Lower lobe of right lung (tissue), 2 donors: ENCODE measurements around the gene DYNC1LI1. TPM values are rescaled to one million over a fixed set of nuclear protein-coding genes. Genes with fewer than 3 reads are reported as not detected.

Experiments used
- ATAC-seq, 2 donors: fragments of 200-7000 bp; cut with Tn5 transposase; one replicate each; pipeline ENCODE4 v1.9.1; 2020 to 2022; ENCODE audit warnings: mild to moderate bottlenecking in 2 of 2, moderate library complexity in 2 of 2
- DNase-seq: peaks from one replicate; pipeline ENCODE4 v3.0.0-alpha.2; 2020
- H3K27ac ChIP-seq: fragments of 200-600 bp; one replicate; pipeline ENCODE4 v1.8.0; 2022
- H3K27me3 ChIP-seq: fragments of 200-600 bp; one replicate; pipeline ENCODE4 v1.8.0; 2022; ENCODE audit warnings: low read depth
- H3K36me3 ChIP-seq: fragments of 200-600 bp; one replicate; pipeline ENCODE4 v1.8.0; 2022; ENCODE audit warnings: mild to moderate bottlenecking
- H3K4me1 ChIP-seq: fragments of 200-600 bp; one replicate; pipeline ENCODE4 v1.8.0; 2022
- H3K4me3 ChIP-seq: fragments of 200-600 bp; one replicate; pipeline ENCODE4 v1.8.0; 2022; ENCODE audit warnings: mild to moderate bottlenecking
- H3K9me3 ChIP-seq: fragments of 200-600 bp; one replicate; pipeline ENCODE4 v1.8.0; 2022
- intact Hi-C: fragments of 100-400 bp; cut with DNase I; formaldehyde crosslinking; loops from one replicate; pipeline ENCODE4 v1.11.0; 2022
- total RNA-seq: library from RNA; stranded (reverse); fragmentation: NEBNext Ultra II Directional; extraction: Animal tissue kit (Norgen Biotek cat#: 25700); gene quantifications from one replicate; pipeline ENCODE4 v1.2.1, GENCODE V29; 2021
- TF ChIP-seq, protein P1 (sequence below): fragments of 200-600 bp; IDR thresholded peaks from one replicate; pipeline ENCODE4 v1.8.0; 2022; ENCODE audit warnings: antibody characterized with exemption, mild to moderate bottlenecking
- donor health status: DM: no; HTN: yes; CAD: no; lungs with severe emphysema.

DYNC1LI1 gene
- total RNA-seq, 1 donor from 2014 or later, result 35.6 TPM

DNA sequence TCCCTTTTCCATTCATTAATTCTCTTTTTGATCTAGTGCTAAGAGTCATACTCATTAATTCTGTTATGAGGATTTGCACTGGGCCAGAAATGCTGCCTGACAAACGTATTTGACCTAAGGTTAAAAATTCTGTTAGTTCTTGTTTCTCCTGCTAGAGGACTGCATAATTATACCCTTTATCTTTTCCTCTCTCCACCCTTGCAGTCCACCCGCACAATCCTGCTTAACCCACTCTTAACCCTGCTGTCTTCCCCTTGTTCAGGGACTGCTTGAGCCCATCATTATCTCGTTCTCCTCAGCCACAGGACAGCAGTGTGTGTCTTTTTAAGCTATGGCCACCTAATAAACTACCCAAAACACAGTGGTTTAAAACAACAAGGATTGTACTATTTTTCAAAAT is 31.1 kb upstream of the DYNC1LI1 start:
- no peak for DNase-seq
- H3K27me3 ChIP-seq, result no peaks in the 10 kb centered on the region
- no peaks in the 10 kb centered on the region for H3K9me3 ChIP-seq
- H3K4me3 ChIP-seq, result no peak overlapping the region
- H3K27ac ChIP-seq, result no peak overlapping the region
- TF ChIP-seq, protein P1, sequence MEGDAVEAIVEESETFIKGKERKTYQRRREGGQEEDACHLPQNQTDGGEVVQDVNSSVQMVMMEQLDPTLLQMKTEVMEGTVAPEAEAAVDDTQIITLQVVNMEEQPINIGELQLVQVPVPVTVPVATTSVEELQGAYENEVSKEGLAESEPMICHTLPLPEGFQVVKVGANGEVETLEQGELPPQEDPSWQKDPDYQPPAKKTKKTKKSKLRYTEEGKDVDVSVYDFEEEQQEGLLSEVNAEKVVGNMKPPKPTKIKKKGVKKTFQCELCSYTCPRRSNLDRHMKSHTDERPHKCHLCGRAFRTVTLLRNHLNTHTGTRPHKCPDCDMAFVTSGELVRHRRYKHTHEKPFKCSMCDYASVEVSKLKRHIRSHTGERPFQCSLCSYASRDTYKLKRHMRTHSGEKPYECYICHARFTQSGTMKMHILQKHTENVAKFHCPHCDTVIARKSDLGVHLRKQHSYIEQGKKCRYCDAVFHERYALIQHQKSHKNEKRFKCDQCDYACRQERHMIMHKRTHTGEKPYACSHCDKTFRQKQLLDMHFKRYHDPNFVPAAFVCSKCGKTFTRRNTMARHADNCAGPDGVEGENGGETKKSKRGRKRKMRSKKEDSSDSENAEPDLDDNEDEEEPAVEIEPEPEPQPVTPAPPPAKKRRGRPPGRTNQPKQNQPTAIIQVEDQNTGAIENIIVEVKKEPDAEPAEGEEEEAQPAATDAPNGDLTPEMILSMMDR, result no peak
- no peaks in the 10 kb centered on the region for H3K36me3 ChIP-seq
- ATAC-seq, result no peak
- intact Hi-C loops, result no loop called here
- no peaks in the 10 kb centered on the region for H3K4me1 ChIP-seq

DNA sequence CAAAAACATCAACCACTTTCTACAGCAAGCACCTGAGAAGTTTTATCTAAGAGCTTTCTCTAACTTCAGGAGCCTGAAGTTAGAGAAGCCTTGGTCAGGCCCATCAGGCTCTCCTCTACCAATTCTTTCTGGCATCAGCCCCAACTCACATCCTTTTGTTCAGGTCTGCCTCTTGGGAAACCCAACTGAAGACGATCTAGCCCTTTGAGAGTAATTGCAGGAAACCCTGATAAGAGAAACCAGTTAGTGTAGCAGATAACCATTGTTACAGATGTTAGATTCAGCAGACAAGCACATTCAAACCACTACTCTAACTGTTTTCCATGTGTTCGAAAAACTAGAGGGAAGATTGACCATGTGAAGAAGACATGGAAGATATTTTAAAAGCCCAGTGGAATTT is 27.0 kb upstream of the DYNC1LI1 start:
- DNase-seq (no peak), ATAC-seq (no peak)
- intact Hi-C loops, result no loop called here
- TF ChIP-seq, protein P1, result no peak
- Histone ChIP-seq H3K9me3 (no peaks in the 10 kb centered on the region), H3K4me3 (no peak overlapping the region), H3K27ac (no peak overlapping the region), H3K36me3 (no peaks in the 10 kb centered on the region), H3K27me3 (no peaks in the 10 kb centered on the region), H3K4me1 (peaks cover 8% of the 10 kb centered on the region)

DNA sequence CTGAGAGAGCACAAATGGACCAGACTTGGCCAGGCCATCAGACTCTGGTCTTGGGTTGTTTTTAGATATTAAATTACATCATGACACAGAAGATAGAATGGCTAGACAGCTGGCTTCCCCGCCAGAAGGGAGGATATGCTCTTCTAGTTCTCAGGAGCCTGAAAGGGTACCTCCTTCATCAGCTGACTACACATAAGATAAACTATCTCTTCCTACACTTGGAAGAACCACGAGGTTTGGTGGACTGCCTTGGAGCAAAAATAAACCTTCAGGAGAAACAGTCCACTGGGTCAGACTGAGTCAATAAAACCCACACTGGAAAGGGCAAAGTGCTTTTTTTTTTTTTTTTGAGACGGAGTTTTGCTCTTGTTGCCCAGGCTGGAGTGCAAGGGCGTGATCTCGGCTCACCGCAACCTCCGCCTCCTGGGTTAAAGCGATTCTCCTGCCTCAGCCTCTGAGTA is 26.3 kb upstream of the DYNC1LI1 start:
- TF ChIP-seq, protein P1, result no peak
- intact Hi-C loops, result no loop called here
- Histone ChIP-seq H3K4me1 (peaks cover 8% of the 10 kb centered on the region), H3K9me3 (no peaks in the 10 kb centered on the region), H3K27ac (no peak overlapping the region), H3K36me3 (no peaks in the 10 kb centered on the region), H3K4me3 (no peak overlapping the region), H3K27me3 (no peaks in the 10 kb centered on the region)
- ATAC-seq, result no peak
- DNase-seq, result no peak

DNA sequence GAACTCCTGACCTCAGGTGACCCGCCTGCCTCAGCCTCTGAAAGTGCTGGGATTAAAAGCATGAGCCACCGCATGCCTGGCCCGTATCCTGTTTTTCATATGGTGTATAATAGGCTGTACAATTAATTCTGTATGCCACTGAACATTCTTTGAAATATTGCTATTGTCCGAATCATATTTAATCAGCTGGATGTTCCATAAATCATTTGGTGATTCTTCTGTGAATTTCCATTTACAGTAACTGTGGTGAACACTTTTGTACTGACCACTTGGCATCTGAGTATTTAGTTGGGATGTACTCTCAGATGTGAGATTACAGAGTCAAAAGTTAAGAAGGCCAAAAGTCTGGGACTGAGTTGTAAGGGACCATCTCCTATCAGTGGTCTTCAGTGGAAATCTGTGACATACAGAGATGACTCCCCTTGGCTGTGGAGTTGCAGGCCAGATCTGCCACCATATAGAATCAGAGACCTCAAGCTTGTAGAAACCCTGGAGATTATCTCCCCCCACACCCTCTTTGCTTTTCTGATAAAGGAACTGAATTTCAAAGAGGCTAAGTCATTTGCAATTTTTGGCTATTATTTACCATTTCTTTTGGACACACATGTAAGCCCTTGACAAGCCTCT is 25.7 kb upstream of the DYNC1LI1 start:
- no peak for ATAC-seq
- intact Hi-C loops, result no loop called here

DNA sequence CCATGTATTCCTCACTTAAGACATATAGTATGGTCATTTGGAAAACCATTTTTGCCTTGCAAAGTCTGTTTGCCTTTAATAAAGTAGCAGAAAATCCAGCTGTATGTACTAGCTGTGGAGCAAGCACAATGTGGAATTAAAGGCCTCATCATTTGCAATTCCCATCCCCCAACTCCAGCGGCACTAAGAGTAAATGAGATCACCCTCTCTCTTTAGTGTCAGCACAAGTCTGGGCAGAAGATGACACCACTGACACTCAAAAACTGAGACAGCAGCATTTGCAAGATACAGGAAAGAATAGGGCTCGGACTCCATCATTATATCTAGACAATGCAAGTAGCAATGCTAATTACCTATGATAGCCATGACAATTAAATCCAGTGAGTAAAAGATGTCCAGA is 24.7 kb upstream of the DYNC1LI1 start:
- no peak overlapping the region for H3K27ac ChIP-seq
- ATAC-seq, result no peak

More for the DNA sequence above, 25.7 kb upstream of the DYNC1LI1 start:
- H3K27ac ChIP-seq, result no peak overlapping the region
- H3K4me1 ChIP-seq, result peaks cover 8% of the 10 kb centered on the region
- no peak for DNase-seq
- H3K4me3 ChIP-seq, result no peak overlapping the region
- no peaks in the 10 kb centered on the region for H3K9me3 ChIP-seq
- H3K27me3 ChIP-seq, result no peaks in the 10 kb centered on the region
- TF ChIP-seq, protein P1, result no peak
- no peaks in the 10 kb centered on the region for H3K36me3 ChIP-seq

More for the DNA sequence above, 24.7 kb upstream of the DYNC1LI1 start:
- TF ChIP-seq, protein P1, result no peak
- no peaks in the 10 kb centered on the region for H3K27me3 ChIP-seq
- H3K4me1 ChIP-seq, result peaks cover 8% of the 10 kb centered on the region
- no peaks in the 10 kb centered on the region for H3K36me3 ChIP-seq
- H3K9me3 ChIP-seq, result no peaks in the 10 kb centered on the region
- H3K4me3 ChIP-seq, result no peak overlapping the region
- intact Hi-C loops, result no loop called here
- DNase-seq, result no peak
